ENCODE results near the gene RETN. TPM values are rescaled to one million over a fixed set of nuclear protein-coding genes. Genes with fewer than 3 reads are reported as not detected.
"Not testable (repeated sequence)": the region's sequence is repeated elsewhere in the genome, so short reads cannot be mapped to it uniquely, and the experiment has no call there.

RETN gene
- total RNA-seq, 2 experiments from 2014 or later = 4.4 to 4.8 TPM

GRCh38 chr19:7642295-7643030 is 26.4 kb upstream of the RETN start:
- ATAC-seq (ENCODE audit: low read depth) (no peak), DNase-seq (no peak)
- POLR2A ChIA-PET = interaction anchor here (0.6 kb wide), 1 partner anchor 39 kb away, joined by 3 read pairs; the partner anchor contains the start of gene TRAPPC5
- no peaks in the 10 kb centered on the region for H3K9me3 Mint-ChIP-seq
- peaks cover 9% of the 10 kb centered on the region for H3K4me1 Mint-ChIP-seq
- H3K36me3 Mint-ChIP-seq = peaks cover 23% of the 10 kb centered on the region
- H3K27me3 Mint-ChIP-seq = no peaks in the 10 kb centered on the region
- no peak overlapping the region for H3K27ac Mint-ChIP-seq
- H3K4me3 Mint-ChIP-seq = no peak overlapping the region

GRCh38 chr19:7643031-7643415 is 25.8 kb upstream of the RETN start:
- DNase-seq (no peak), ATAC-seq (ENCODE audit: low read depth) (no peak)
- no peaks in the 10 kb centered on the region for H3K27me3 Mint-ChIP-seq
- POLR2A ChIA-PET = interaction anchor here (0.6 kb wide), 1 partner anchor 38 kb away, joined by 3 read pairs; the partner anchor contains the start of gene TRAPPC5
- peaks cover 9% of the 10 kb centered on the region for H3K4me1 Mint-ChIP-seq
- H3K27ac Mint-ChIP-seq = no peak overlapping the region
- no peaks in the 10 kb centered on the region for H3K9me3 Mint-ChIP-seq
- H3K4me3 Mint-ChIP-seq = no peak overlapping the region
- H3K36me3 Mint-ChIP-seq = peaks cover 23% of the 10 kb centered on the region

- not testable (repeated sequence) for H3K9me3 Mint-ChIP-seq; H3K4me3 Mint-ChIP-seq; ATAC-seq (ENCODE audit: low read depth); DNase-seq; H3K4me1 Mint-ChIP-seq; H3K27ac Mint-ChIP-seq; H3K27me3 Mint-ChIP-seq
- POLR2A ChIA-PET = interaction anchor here (1.0 kb wide), 1 partner anchor 14 kb away, joined by 6 read pairs; the partner anchor contains the start of genes PET100 and XAB2
- H3K36me3 Mint-ChIP-seq = peaks cover 23% of the 10 kb centered on the region
Observed at GRCh38 chr19:7643629-7644549, 25.0 kb upstream of the RETN start.

GRCh38 chr19:7644550-7644877 is 24.3 kb upstream of the RETN start:
- H3K9me3 Mint-ChIP-seq = no peaks in the 10 kb centered on the region
- H3K27ac Mint-ChIP-seq = no peak overlapping the region
- no peak for DNase-seq
- no peaks in the 10 kb centered on the region for H3K27me3 Mint-ChIP-seq
- ATAC-seq (ENCODE audit: low read depth) = no peak
- H3K36me3 Mint-ChIP-seq = peaks cover 21% of the 10 kb centered on the region
- POLR2A ChIA-PET = interaction anchor here (1.0 kb wide), 1 partner anchor 15 kb away, joined by 6 read pairs; the partner anchor contains the start of genes PET100 and XAB2
- H3K4me1 Mint-ChIP-seq = peaks cover 6% of the 10 kb centered on the region
- H3K4me3 Mint-ChIP-seq = no peak overlapping the region

GRCh38 chr19:7645163-7645562 is 23.7 kb upstream of the RETN start:
- Mint-ChIP-seq H3K9me3 (no peaks in the 10 kb centered on the region), H3K27me3 (peaks cover 2% of the 10 kb centered on the region), H3K27ac (no peak overlapping the region), H3K4me3 (no peak overlapping the region), H3K4me1 (peaks cover under 1% of the 10 kb centered on the region), H3K36me3 (peaks cover 14% of the 10 kb centered on the region)
- POLR2A ChIA-PET = interaction anchor here (1.0 kb wide), 1 partner anchor 16 kb away, joined by 6 read pairs; the partner anchor contains the start of genes PET100 and XAB2
- ATAC-seq (ENCODE audit: low read depth) = no peak
- no peak for DNase-seq

GRCh38 chr19:7645656-7646425 is 23.0 kb upstream of the RETN start:
- H3K36me3 Mint-ChIP-seq = peaks cover 11% of the 10 kb centered on the region
- no peak overlapping the region for H3K4me3 Mint-ChIP-seq
- H3K4me1 Mint-ChIP-seq = no peaks in the 10 kb centered on the region
- peak overlapping the region; percentile 1 for H3K27ac Mint-ChIP-seq
- no peaks in the 10 kb centered on the region for H3K9me3 Mint-ChIP-seq
- POLR2A ChIA-PET = no interaction called here
- DNase-seq (no peak), ATAC-seq (ENCODE audit: low read depth) (no peak)
- peaks cover 5% of the 10 kb centered on the region for H3K27me3 Mint-ChIP-seq

GRCh38 chr19:7646426-7646700 is 22.5 kb upstream of the RETN start:
- H3K4me1 Mint-ChIP-seq = no peaks in the 10 kb centered on the region
- no peak for DNase-seq
- no peak overlapping the region for H3K4me3 Mint-ChIP-seq
- peaks cover 11% of the 10 kb centered on the region for H3K36me3 Mint-ChIP-seq
- no peaks in the 10 kb centered on the region for H3K9me3 Mint-ChIP-seq
- no peak overlapping the region for H3K27ac Mint-ChIP-seq
- no peak for ATAC-seq (ENCODE audit: low read depth)
- POLR2A ChIA-PET = no interaction called here
- H3K27me3 Mint-ChIP-seq = peaks cover 5% of the 10 kb centered on the region

- ATAC-seq (ENCODE audit: low read depth) (no peak), DNase-seq (no peak)
- no peak overlapping the region for H3K27ac Mint-ChIP-seq
- POLR2A ChIA-PET = no interaction called here
- no peak overlapping the region for H3K4me3 Mint-ChIP-seq
- peaks cover 8% of the 10 kb centered on the region for H3K27me3 Mint-ChIP-seq
- peaks cover 3% of the 10 kb centered on the region for H3K4me1 Mint-ChIP-seq
- H3K36me3 Mint-ChIP-seq = peaks cover 11% of the 10 kb centered on the region
- H3K9me3 Mint-ChIP-seq = no peaks in the 10 kb centered on the region
Observed at GRCh38 chr19:7647156-7647555, 21.7 kb upstream of the RETN start.

- H3K4me3 Mint-ChIP-seq = no peak overlapping the region
- H3K9me3 Mint-ChIP-seq = no peaks in the 10 kb centered on the region
- peaks cover 6% of the 10 kb centered on the region for H3K4me1 Mint-ChIP-seq
- H3K27me3 Mint-ChIP-seq = peaks cover 8% of the 10 kb centered on the region
- ATAC-seq (ENCODE audit: low read depth) (no peak), DNase-seq (no peak)
- no peak overlapping the region for H3K27ac Mint-ChIP-seq
- peaks cover 4% of the 10 kb centered on the region for H3K36me3 Mint-ChIP-seq
- POLR2A ChIA-PET = interaction anchor here (0.9 to 2.3 kb wide), 3 partner anchors 11 to 33 kb away, joined by 3 to 11 read pairs (median 3); partner anchors contain the start of genes STXBP2 and TRAPPC5
Observed at GRCh38 chr19:7648265-7649014, 20.4 kb upstream of the RETN start.

- POLR2A ChIA-PET = interaction anchor here (2.3 kb wide), 1 partner anchor 12 kb away, joined by 11 read pairs; the partner anchor contains the start of gene STXBP2
Observed at GRCh38 chr19:7650148-7650547, 18.7 kb upstream of the RETN start.

GRCh38 chr19:7652061-7652641 is 16.7 kb upstream of the RETN start:
- peaks cover 8% of the 10 kb centered on the region for H3K27me3 Mint-ChIP-seq
- POLR2A ChIA-PET = interaction anchor here (0.7 to 1.5 kb wide), 5 partner anchors 13 to 29 kb away, joined by 3 to 9 read pairs (median 4); partner anchors contain the start of genes RETN and TRAPPC5
- peak; percentile 81 for ATAC-seq (ENCODE audit: low read depth)
- peak; percentile 92 for DNase-seq
- no peaks in the 10 kb centered on the region for H3K9me3 Mint-ChIP-seq
- H3K27ac Mint-ChIP-seq = peak overlapping the region; percentile 83
- peak overlapping the region; percentile 75 for H3K4me3 Mint-ChIP-seq
- peaks cover 18% of the 10 kb centered on the region for H3K4me1 Mint-ChIP-seq
- H3K36me3 Mint-ChIP-seq = no peaks in the 10 kb centered on the region

More at GRCh38 chr19:7650148-7650547, 18.7 kb upstream of the RETN start:
- DNase-seq = no peak
- H3K27me3 Mint-ChIP-seq = peaks cover 8% of the 10 kb centered on the region
- ATAC-seq (ENCODE audit: low read depth) = no peak
- peaks cover 4% of the 10 kb centered on the region for H3K36me3 Mint-ChIP-seq
- no peak overlapping the region for H3K4me3 Mint-ChIP-seq
- H3K4me1 Mint-ChIP-seq = peaks cover 9% of the 10 kb centered on the region
- H3K9me3 Mint-ChIP-seq = no peaks in the 10 kb centered on the region
- no peak overlapping the region for H3K27ac Mint-ChIP-seq

GRCh38 chr19:7654401-7654800 is 14.4 kb upstream of the RETN start:
- peaks cover 32% of the 10 kb centered on the region for H3K4me1 Mint-ChIP-seq
- POLR2A ChIA-PET = interaction anchor here (1.3 to 6.2 kb wide), 2 partner anchors 15 to 27 kb away, joined by 4 to 33 read pairs; partner anchors contain the start of gene RETN
- H3K27me3 Mint-ChIP-seq = peaks cover 8% of the 10 kb centered on the region
- H3K36me3 Mint-ChIP-seq = no peaks in the 10 kb centered on the region
- no peaks in the 10 kb centered on the region for H3K9me3 Mint-ChIP-seq
- no peak overlapping the region for H3K4me3 Mint-ChIP-seq
- no peak for DNase-seq
- peak overlapping the region; percentile 6 for H3K27ac Mint-ChIP-seq
- no peak for ATAC-seq (ENCODE audit: low read depth)
